Measurements from ENCODE around the gene LRRC56.
A peak's percentile ranks its signal among the peaks of the same experiment; 100 is the strongest.

The LRRC56 gene

GRCh38 chr11:559712-560304 is 22.5 kb downstream of the LRRC56 start:
- intact Hi-C loops (cut with micrococcal nuclease): loop anchor here (5.0 kb wide), 1 partner anchor 162 kb away; no protein-coding TSS in a partner anchor
- Mint-ChIP-seq H3K4me3 (peak overlapping the region; percentile 78), H3K27ac (peak overlapping the region; percentile 62), H3K4me1 (ENCODE audit: low read depth) (peaks cover 39% of the 10 kb centered on the region), H3K36me3 (ENCODE audit: low read depth) (peaks cover 25% of the 10 kb centered on the region), H3K9me3 (no peaks in the 10 kb centered on the region), H3K27me3 (peaks cover 47% of the 10 kb centered on the region)

DNA sequence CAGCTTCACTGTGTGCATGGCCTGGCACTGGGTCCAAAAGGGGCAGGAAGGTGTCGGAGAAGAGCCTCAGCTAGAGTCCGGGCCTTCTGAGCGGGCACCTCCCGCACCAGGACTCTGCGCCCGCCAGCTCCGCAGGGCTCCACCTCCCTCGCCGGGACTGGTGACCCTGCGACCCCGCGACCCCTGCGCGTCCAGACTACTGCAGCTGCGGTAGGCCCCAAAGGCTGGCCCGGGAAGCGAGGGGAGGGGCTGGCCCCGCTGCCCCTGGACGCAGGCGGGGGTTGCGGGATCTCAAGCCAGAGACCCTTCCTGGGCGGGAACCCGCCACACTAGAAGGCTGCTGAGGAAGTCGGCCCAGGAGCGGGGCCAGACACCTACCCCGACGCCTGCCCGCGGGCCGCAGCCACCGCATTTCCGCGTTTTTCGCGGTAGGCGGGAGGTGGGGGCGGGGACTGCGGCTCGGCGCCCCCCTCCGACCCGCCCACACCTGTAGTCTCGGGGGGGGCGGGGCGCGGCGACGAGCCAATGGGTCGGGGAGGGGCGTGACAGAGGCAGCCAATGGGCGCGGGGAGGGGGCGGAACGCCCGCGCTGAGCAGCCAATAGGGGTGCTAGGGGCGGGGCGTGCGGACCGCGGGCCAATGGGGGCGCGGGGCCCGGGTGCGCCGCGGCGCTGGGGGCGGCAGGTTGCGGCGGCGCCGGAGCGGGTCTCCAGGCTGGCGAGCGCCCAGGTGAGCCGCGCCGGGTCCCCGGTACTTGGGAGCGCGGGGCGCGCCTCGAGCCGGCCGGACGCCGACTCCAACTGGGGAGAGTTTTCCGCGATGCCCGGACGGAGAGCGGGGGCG is 23.2 kb downstream of the LRRC56 start, which contains the start of the genes LMNTD2 and RASSF7:
Gene LMNTD2, minus strand, starts transcription at position 434 of the 843 bp plus-strand sequence. Its CDS starts 22 bp downstream, at position 412.
Gene RASSF7, plus strand, starts transcription at position 666 of the 843 bp plus-strand sequence. CDS start 799 bp downstream, outside the sequence.
- peaks cover 26% of the 10 kb centered on the region for H3K36me3 Mint-ChIP-seq (ENCODE audit: low read depth)
- no peaks in the 10 kb centered on the region for H3K9me3 Mint-ChIP-seq
- H3K4me1 Mint-ChIP-seq (ENCODE audit: low read depth): peaks cover 39% of the 10 kb centered on the region
- peak within 1 kb of the TSS; percentile 78 for H3K4me3 Mint-ChIP-seq
- intact Hi-C loops (cut with micrococcal nuclease): no loop called here
- peak within 1 kb of the TSS; percentile 62 for H3K27ac Mint-ChIP-seq
- H3K27me3 Mint-ChIP-seq: peaks cover 41% of the 10 kb centered on the region

DNA sequence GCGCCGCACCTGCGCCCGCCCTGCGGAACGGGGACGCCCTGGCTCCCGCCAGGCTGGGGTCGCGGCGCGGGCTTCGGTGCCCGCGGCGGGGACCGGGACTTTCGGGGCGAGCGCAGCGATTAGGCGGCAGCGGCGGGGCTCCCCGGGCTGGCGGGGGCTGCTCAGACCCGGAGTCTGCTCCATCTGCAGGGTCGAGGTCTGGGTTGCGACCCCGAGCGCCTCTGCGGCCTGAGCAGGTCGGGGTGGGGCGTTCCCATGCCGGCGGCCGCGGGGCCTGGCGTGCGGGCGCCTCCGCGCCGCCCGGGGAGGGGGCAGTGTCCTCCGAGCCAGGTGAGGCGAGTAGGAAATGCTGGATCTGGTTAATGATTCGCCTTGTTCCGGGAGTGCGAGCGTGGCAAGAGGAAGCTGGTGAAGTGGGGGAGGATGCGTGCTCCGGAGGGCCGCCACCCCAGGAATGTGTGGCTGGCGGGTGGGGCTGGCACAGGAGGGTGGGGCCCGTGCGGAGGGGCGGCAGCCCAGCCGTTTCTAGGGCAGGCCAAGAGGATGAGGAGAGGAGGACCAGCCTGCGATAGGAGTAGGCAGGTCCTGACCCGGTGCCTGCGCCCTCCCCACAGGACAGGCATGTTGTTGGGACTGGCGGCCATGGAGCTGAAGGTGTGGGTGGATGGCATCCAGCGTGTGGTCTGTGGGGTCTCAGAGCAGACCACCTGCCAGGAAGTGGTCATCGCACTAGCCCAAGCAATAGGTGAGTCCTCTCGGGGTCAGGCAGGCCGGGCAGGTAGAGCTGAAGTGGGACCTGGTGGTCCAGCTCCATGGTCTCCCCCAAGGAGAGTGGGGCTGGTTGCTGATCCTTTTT is 24.0 kb downstream of the LRRC56 start:
- Mint-ChIP-seq H3K4me3 (peak overlapping the region; percentile 78), H3K36me3 (ENCODE audit: low read depth) (peaks cover 27% of the 10 kb centered on the region), H3K27me3 (peaks cover 36% of the 10 kb centered on the region), H3K9me3 (no peaks in the 10 kb centered on the region), H3K4me1 (ENCODE audit: low read depth) (peaks cover 36% of the 10 kb centered on the region), H3K27ac (peak overlapping the region; percentile 49)
- intact Hi-C loops (cut with micrococcal nuclease): no loop called here

GRCh38 chr11:562046-562645 is 24.8 kb downstream of the LRRC56 start:
- Mint-ChIP-seq H3K27me3 (peaks cover 32% of the 10 kb centered on the region), H3K36me3 (ENCODE audit: low read depth) (peaks cover 34% of the 10 kb centered on the region), H3K4me1 (ENCODE audit: low read depth) (peaks cover 34% of the 10 kb centered on the region), H3K4me3 (peak overlapping the region; percentile 78), H3K9me3 (no peaks in the 10 kb centered on the region), H3K27ac (no peak overlapping the region)
- intact Hi-C loops (cut with micrococcal nuclease): no loop called here

DNA sequence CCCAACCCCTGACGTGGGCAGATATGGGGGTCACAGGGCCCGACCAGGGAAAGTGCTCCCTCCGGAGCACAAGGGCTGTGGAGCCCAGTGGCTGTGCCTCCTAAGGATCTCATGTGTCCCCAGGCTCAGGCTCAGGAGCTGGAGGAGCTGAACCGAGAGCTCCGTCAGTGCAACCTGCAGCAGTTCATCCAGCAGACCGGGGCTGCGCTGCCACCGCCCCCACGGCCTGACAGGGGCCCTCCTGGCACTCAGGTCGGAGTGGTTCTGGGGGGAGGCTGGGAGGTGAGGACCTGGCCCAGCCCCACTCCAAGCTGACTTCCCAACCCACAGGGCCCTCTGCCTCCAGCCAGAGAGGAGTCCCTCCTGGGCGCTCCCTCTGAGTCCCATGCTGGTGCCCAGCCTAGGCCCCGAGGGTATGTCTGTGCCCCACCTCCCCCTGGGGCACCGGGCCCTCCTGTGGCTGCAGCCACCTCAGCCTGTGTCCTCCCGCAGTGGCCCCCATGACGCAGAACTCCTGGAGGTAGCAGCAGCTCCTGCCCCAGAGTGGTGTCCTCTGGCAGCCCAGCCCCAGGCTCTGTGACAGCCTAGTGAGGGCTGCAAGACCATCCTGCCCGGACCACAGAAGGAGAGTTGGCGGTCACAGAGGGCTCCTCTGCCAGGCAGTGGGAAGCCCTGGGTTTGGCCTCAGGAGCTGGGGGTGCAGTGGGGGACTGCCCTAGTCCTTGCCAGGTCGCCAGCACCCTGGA is 25.9 kb downstream of the LRRC56 start:
- intact Hi-C loops (cut with micrococcal nuclease): no loop called here
- Mint-ChIP-seq H3K9me3 (no peaks in the 10 kb centered on the region), H3K27me3 (peaks cover 29% of the 10 kb centered on the region), H3K27ac (no peak overlapping the region), H3K36me3 (ENCODE audit: low read depth) (peaks cover 40% of the 10 kb centered on the region), H3K4me3 (no peak overlapping the region), H3K4me1 (ENCODE audit: low read depth) (peaks cover 34% of the 10 kb centered on the region)

- Mint-ChIP-seq H3K4me3 (no peak overlapping the region), H3K27ac (no peak overlapping the region), H3K9me3 (no peaks in the 10 kb centered on the region), H3K4me1 (ENCODE audit: low read depth) (peaks cover 34% of the 10 kb centered on the region), H3K36me3 (ENCODE audit: low read depth) (peaks cover 40% of the 10 kb centered on the region), H3K27me3 (peaks cover 22% of the 10 kb centered on the region)
- intact Hi-C loops (cut with micrococcal nuclease): no loop called here
Observed at GRCh38 chr11:563812-564578, 26.7 kb downstream of the LRRC56 start.

- intact Hi-C loops (cut with micrococcal nuclease): no loop called here
- H3K36me3 Mint-ChIP-seq (ENCODE audit: low read depth): peaks cover 40% of the 10 kb centered on the region
- H3K4me1 Mint-ChIP-seq (ENCODE audit: low read depth): peaks cover 24% of the 10 kb centered on the region
- H3K9me3 Mint-ChIP-seq: no peaks in the 10 kb centered on the region
- no peak overlapping the region for H3K4me3 Mint-ChIP-seq
- no peak overlapping the region for H3K27ac Mint-ChIP-seq
- H3K27me3 Mint-ChIP-seq: peaks cover 30% of the 10 kb centered on the region
Observed at GRCh38 chr11:565921-566509, 28.7 kb downstream of the LRRC56 start.

DNA sequence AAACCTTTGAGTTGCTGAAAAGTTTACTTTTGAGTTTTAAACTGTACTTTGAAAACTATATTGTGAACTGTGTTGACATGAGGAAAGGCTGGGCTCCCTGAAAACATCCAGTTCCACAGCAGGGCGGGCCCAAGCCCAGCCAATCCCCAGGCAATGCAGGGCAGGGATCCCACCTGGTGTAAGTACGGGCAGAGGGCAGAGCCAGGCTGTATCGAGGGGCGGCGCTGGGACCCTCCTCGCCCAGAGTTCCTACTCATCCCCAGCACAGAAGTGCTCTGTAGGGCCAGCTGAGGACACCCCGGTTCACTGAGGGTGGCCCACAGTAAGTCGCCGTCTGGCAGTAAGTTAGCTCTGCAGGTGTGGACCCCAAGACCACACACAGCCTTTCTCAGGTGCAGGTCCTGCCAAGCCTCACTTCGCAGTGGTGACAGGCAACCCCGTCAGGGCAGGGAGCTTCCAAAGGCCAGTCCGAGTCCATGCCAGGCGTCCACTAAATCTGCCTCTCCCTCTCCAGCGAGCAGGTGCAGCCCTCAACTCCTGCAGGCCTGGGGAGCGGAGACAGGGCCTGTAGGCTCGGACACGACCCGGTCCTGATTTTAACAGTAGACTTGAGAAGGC is 29.8 kb downstream of the LRRC56 start:
- peaks cover 40% of the 10 kb centered on the region for H3K36me3 Mint-ChIP-seq (ENCODE audit: low read depth)
- peaks cover 36% of the 10 kb centered on the region for H3K27me3 Mint-ChIP-seq
- intact Hi-C loops (cut with micrococcal nuclease): no loop called here
- H3K27ac Mint-ChIP-seq: no peak overlapping the region
- no peaks in the 10 kb centered on the region for H3K9me3 Mint-ChIP-seq
- peaks cover 17% of the 10 kb centered on the region for H3K4me1 Mint-ChIP-seq (ENCODE audit: low read depth)
- peak overlapping the region; percentile 74 for H3K4me3 Mint-ChIP-seq

DNA sequence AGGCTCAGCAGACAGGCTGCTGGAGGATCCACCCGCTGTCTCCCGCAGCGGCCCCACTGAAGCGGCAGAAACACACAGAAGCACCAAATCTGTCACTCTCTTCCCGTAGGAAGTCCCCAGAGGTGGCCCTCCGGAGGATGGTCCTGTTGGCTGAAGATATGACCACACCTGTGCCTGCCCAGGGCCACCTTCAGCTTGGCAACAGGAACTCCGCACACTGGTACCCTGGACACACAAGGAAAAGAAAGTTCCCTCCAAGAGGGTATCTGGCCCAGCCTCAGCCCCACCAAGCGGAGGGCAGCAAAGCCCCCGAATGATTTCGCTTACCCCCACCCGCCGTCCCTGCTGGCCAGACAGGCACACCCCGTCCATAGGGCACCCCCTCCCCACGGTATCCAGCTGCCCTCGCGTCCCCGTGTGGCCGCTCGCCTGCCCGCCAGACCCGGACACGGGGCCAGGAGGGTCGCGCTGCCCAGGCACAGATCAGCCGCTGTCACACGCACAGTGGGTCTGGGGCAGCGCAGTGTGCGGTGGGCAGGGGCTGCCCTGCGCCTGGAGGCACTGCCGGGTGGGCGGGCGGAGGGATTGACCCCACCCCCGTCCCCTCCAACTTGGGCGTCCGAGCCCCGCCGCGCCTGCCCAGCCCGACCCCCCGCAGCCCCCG is 30.4 kb downstream of the LRRC56 start:
- no peak overlapping the region for H3K27ac Mint-ChIP-seq
- peaks cover 42% of the 10 kb centered on the region for H3K27me3 Mint-ChIP-seq
- no peaks in the 10 kb centered on the region for H3K9me3 Mint-ChIP-seq
- intact Hi-C loops (cut with micrococcal nuclease): no loop called here
- H3K36me3 Mint-ChIP-seq (ENCODE audit: low read depth): peaks cover 35% of the 10 kb centered on the region
- peaks cover 17% of the 10 kb centered on the region for H3K4me1 Mint-ChIP-seq (ENCODE audit: low read depth)
- H3K4me3 Mint-ChIP-seq: peak overlapping the region; percentile 74

DNA sequence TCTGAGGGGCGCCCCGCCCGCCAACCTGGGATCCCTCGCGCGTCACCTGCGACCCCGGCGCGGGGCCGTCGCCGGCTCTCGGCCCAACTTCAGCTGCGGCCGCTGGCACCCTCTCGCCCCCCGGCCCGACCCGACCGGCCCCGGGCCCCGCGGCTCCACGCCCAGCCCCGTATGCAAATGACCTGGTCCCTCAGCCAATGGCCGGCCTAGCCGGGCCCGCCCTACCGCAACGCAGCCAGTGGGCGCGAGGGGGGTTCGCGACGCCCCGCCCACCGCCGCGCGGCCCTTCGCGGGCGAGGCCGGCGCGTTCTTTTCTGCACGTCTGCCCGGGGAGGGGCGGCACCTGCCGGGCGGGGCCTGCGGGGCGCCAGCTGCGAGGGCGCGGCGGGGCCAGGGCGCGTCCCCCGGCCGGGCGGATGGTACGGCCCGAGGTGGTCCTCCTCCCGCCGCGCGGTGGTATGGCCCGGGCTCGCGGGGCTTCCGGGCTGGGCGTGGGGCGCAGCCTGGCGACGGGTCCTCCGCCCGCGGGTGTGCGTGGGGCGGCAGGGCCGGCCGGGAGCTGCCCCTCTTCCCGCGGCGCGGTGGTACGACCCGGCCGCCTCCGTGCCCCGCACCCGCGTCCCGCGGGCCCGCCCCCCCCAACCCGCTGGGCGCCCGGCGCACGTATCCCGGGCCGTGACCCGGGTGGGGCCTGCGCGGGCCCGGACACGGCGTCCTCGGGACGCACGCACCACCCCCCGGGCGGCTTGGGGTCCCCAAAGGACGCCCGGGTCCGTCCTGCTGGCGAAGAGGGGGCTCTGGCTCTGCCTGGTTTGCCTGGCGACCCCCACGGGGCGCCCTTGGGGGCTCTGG is 31.2 kb downstream of the LRRC56 start:
- peaks cover 28% of the 10 kb centered on the region for H3K36me3 Mint-ChIP-seq (ENCODE audit: low read depth)
- H3K4me3 Mint-ChIP-seq: peak overlapping the region; percentile 82
- peak overlapping the region; percentile 83 for H3K27ac Mint-ChIP-seq
- intact Hi-C loops (cut with micrococcal nuclease): no loop called here
- peaks cover 49% of the 10 kb centered on the region for H3K27me3 Mint-ChIP-seq
- H3K9me3 Mint-ChIP-seq: no peaks in the 10 kb centered on the region
- H3K4me1 Mint-ChIP-seq (ENCODE audit: low read depth): peaks cover 13% of the 10 kb centered on the region
